Left kidney (tissue), 2 donors: ENCODE data around the gene GALK2. TPM values are rescaled to one million over a fixed set of nuclear protein-coding genes. Genes with fewer than 3 reads are reported as not detected.

Experiments used
- DNase-seq: peaks from one replicate; pipeline ENCODE4 v3.0.0-alpha.2; 2013
- polyA plus RNA-seq: library from polyadenylated mRNA; unstranded; fragments of 120-200 nt; gene quantifications from one replicate; pipeline ENCODE4 v1.2.1, GENCODE V29; 2013; ENCODE audit not compliant: insufficient read length

The GALK2 gene
- polyA plus RNA-seq, 1 donor, result 31.5 TPM

DNA sequence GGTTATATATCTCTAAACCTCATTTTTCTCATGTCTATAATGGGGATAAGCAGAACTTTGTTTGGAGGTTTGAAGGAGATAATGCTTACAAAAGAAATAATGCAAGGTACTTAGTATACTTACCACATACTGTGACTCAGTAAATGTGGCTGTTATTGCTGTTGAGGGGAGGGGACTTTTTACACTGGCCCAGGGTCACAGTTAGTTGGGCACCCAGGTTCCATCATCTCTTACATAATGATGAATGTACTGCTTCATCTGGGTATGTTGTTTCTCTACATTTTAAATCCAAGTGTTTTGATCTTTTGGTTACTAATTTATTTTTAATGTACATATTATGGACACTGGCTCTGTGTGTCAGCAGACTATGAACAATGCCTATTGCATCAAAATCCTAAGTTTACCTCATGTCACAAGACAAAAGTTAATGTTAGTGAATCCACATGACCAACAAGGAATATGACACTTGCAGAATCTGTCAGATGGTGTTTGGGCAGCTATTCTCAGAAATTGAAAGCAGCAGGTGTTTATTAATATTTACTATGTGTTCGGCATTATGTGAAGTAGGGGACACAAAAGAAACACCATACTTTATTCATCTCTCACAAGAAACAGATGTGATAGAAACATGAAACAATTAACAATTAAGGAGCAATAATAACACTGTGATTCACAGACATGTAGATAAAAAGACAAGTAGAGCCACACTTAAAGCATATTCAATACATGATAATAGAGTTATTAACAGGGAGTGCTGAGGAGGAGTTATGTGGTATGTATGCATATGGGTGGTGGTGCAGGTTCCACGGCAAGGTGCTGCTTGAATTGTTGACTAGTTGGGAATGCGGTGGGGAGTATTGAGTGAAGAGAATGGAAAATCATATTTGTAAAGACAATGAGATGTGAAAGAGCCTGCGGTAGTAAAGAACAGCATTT lies 109.7 kb downstream of the GALK2 start:
- no peak for DNase-seq

GRCh38 chr15:49282366-49282765 lies 112.3 kb downstream of the GALK2 start:
- no peak for DNase-seq

GRCh38 chr15:49286649-49287404 lies 116.8 kb downstream of the GALK2 start:
- DNase-seq, result no peak

DNA sequence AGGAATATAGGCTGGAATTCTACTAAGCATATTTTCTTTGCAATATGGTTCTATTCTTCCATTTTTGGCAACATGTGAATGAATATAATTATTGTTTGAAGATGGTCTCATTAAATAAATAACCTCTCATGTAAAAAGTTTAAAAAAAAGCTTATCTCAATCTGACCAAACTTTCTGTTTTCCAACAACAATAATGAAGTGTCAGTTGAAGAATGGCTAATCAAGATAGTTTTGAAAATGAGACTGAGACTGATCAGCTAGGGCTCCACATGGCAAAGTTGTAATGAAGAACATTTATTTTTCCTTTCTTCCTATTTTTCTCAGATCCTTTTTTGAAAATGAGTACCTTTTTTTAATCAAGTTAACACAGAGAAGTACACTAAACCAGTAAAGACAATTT lies 117.4 kb downstream of the GALK2 start:
- DNase-seq, result no peak

DNA sequence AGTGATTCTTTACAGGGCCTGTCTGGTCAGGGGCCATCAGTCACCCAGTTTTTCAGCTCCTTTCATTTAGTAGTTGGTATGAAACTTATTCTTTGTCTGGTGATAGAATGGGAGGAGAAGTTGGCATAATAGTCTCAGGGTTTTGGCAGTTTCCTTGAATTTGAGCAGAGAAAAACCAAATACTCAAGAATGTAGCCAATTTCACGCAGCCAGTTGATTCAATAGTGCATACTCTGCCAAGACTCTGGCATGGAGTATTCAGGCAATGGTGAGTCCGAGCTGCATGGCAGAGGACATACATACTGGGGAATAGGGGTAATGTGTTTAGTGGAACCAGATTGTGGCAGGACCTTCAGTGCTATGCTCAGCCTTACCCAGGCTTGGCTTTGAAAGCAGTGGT lies 118.3 kb downstream of the GALK2 start:
- DNase-seq, result no peak

- DNase-seq, result peak; percentile 5
These were observed 120.1 kb downstream of the GALK2 start for GRCh38 chr15:49290191-49290590.

DNA sequence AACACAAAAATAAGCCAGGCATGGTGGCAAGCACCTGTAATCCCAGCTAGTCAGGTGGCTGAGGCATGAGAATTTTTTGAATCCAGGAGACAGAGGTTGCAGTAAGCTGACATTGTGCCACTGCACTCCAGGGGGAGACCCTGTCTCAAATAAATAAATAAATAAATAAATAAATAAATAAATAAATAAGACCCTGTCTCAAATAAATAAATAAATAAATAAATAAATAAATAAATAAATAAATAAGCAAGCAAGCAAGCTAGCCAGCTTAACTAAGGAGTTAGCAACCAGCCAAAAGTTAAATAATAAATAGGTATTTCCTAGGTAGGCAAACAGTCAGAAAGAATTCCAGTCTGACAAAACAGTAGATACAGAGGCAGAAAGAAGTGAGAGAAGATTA lies 123.9 kb downstream of the GALK2 start:
- DNase-seq, result no peak

GRCh38 chr15:49296258-49296657 lies 126.2 kb downstream of the GALK2 start:
- DNase-seq, result no peak

GRCh38 chr15:49297584-49297983 lies 127.5 kb downstream of the GALK2 start:
- DNase-seq, result no peak

DNA sequence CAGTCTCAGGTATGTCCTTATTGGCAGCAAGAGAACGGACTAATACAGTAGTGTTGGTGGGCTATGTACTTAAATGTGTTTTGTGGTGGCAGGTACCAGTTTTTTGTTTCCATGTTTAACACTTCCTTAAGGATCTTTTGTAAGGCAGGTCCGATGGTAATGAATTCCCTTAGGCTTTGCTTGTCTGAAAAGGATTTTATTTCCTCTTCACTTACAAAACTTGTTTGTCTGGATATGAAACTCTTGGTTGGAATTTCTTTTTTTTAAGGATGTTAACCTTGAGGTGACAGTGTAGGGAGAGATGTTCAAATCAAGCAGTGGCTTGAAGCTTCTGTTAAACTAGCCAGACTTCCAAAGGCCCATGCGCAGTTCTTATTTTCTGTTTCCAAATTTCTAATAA lies 130.8 kb downstream of the GALK2 start:
- no peak for DNase-seq

- DNase-seq, result no peak
These were observed 131.5 kb downstream of the GALK2 start for GRCh38 chr15:49301562-49301961.

DNA sequence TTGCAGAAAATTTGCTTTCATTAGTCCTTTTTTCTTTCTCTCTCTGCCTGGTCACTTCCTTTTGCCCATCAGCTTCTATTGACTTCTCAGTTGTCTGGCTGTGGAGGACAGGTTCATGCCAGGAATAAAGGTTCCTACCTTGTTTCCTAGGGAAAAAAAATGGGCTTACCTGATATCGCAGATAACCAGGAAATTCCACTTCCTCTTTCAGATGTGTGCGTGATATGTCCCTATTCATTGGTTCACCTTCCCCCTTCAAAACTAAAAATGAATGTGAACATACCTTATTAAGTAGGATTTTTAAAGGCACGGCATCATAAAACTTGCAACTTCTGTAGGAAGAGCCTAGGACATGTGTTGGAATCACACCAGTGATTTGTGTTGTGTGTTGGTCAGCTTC lies 133.0 kb downstream of the GALK2 start:
- DNase-seq, result no peak

GRCh38 chr15:49306551-49306950 lies 136.5 kb downstream of the GALK2 start:
- no peak for DNase-seq

GRCh38 chr15:49308686-49309085 lies 138.6 kb downstream of the GALK2 start:
- no peak for DNase-seq

GRCh38 chr15:49309889-49310288 lies 139.8 kb downstream of the GALK2 start:
- no peak for DNase-seq

GRCh38 chr15:49313650-49314049 lies 143.6 kb downstream of the GALK2 start:
- DNase-seq, result no peak

GRCh38 chr15:49314716-49315115 lies 144.7 kb downstream of the GALK2 start:
- DNase-seq, result no peak

DNA sequence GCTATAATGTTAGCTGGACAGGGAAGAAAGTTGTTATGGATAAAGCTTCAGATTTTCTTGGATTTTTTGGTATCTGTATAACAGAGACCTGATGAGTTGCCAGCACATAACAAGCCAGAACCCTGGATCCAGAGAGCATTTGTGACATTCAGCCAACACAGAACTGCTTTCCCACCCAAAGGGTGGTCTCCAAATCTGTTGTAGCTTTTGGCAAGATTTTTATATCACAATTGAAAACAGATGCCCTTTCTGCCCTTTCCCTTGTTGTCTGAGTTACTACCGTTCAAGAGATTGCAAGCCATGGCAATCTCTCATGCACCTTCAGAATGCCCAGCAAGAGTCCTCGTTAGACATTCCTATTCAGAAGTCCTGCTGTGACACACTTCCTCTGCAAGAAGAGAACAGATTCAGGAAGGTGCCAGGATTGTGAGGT lies 145.4 kb downstream of the GALK2 start:
- DNase-seq, result no peak

- no peak for DNase-seq
These were observed 150.3 kb downstream of the GALK2 start for GRCh38 chr15:49320351-49320750.

GRCh38 chr15:49323207-49323606 lies 153.2 kb downstream of the GALK2 start:
- DNase-seq, result no peak

DNA sequence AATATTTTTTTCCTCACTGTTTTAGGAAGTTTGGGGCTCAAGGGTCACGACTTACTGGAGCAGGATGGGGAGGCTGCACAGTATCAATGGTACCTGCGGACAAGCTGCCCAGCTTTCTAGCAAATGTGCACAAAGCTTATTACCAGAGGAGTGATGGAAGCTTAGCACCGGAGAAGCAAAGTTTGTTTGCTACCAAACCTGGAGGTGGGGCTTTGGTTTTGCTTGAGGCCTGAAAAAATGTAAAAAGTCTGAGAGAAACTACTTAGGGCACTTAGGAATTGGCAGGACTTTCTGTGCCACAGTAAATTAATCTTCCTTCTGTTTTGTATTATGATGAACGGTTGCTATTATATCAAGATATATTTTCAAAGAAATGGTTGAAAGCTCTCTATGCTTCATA lies 157.9 kb downstream of the GALK2 start:
- no peak for DNase-seq

GRCh38 chr15:49328941-49329340 lies 158.9 kb downstream of the GALK2 start:
- no peak for DNase-seq

GRCh38 chr15:49330166-49330565 lies 160.1 kb downstream of the GALK2 start:
- no peak for DNase-seq
